Measurements from ENCODE around the gene TRAPPC12. TPM values are rescaled to one million over a fixed set of nuclear protein-coding genes. Genes with fewer than 3 reads are reported as not detected.
"Not testable (repeated sequence)": the region's sequence is repeated elsewhere in the genome, so short reads cannot be mapped to it uniquely, and the experiment has no call there.

The TRAPPC12 gene
- total RNA-seq, 3 donors from 2014 or later (not counting 1 experiment from before 2014, with no cell fraction given), result 65.1 to 92.6 (median 86.7) TPM

- Mint-ChIP-seq H3K9me3 (no peaks in the 10 kb centered on the region), H3K36me3 (no peaks in the 10 kb centered on the region)
- peaks cover 35% of the 10 kb centered on the region for H3K36me3 ChIP-seq (ENCODE audit: control insufficient read depth, insufficient read depth, low read length)
These were observed 72.6 kb downstream of the TRAPPC12 start for GRCh38 chr2:3451926-3452671.

GRCh38 chr2:3453190-3453999, 73.9 kb downstream of the TRAPPC12 start:
- Histone ChIP-seq H3K27ac (ENCODE audit: low read length) (no peak overlapping the region), H3K9me3 (ENCODE audit: control insufficient read depth, insufficient read depth, low read length) (no peaks in the 10 kb centered on the region), H3K4me1 (ENCODE audit: control insufficient read depth, insufficient read depth, low read length) (no peaks in the 10 kb centered on the region), H3K36me3 (ENCODE audit: control insufficient read depth, insufficient read depth, low read length) (peaks cover 33% of the 10 kb centered on the region), H3K27me3 (ENCODE audit: control insufficient read depth, insufficient read depth, low read length) (no peaks in the 10 kb centered on the region), H3K4me3 (ENCODE audit: low read length) (no peak overlapping the region)
- Mint-ChIP-seq H3K27me3 (ENCODE audit: low read depth in 2 of 2) (no peaks in the 10 kb centered on the region), H3K27ac (no peak overlapping the region), H3K4me1 (peaks cover 0 to 13% of the 10 kb centered on the region in 2 donors), H3K4me3 (no peak overlapping the region), H3K36me3 (no peaks in the 10 kb centered on the region), H3K9me3 (no peaks in the 10 kb centered on the region)
- ATAC-seq, result no peak
- TF ChIP-seq CTCF (IDR thresholded peaks at IDR 0.05), result no peak
- WGBS (ENCODE audit: insufficient coverage), result 93% methylated on average over 20 of the region's 20 CpGs
- no peak for DNase-seq
- intact Hi-C loops (cut with micrococcal nuclease), result no loop called here

More at GRCh38 chr2:3451926-3452671, 72.6 kb downstream of the TRAPPC12 start:
- WGBS (ENCODE audit: insufficient coverage), result 96% methylated on average over 17 of the region's 17 CpGs
- intact Hi-C loops (cut with micrococcal nuclease), result no loop called here
- no peaks in the 10 kb centered on the region for H3K9me3 ChIP-seq (ENCODE audit: control insufficient read depth, insufficient read depth, low read length)
- no peak overlapping the region for H3K4me3 ChIP-seq (ENCODE audit: low read length)
- no peaks in the 10 kb centered on the region for H3K4me1 ChIP-seq (ENCODE audit: control insufficient read depth, insufficient read depth, low read length)
- no peak overlapping the region for H3K4me3 Mint-ChIP-seq
- H3K27me3 ChIP-seq (ENCODE audit: control insufficient read depth, insufficient read depth, low read length), result no peaks in the 10 kb centered on the region
- H3K4me1 Mint-ChIP-seq, result peaks cover 0 to 13% of the 10 kb centered on the region in 2 donors
- TF ChIP-seq CTCF (IDR thresholded peaks at IDR 0.05), result no peak
- ATAC-seq, result no peak
- H3K27ac Mint-ChIP-seq, result no peak overlapping the region
- H3K27ac ChIP-seq (ENCODE audit: low read length), result no peak overlapping the region
- no peaks in the 10 kb centered on the region for H3K27me3 Mint-ChIP-seq (ENCODE audit: low read depth in 2 of 2)
- DNase-seq, result no peak

- H3K36me3 ChIP-seq (ENCODE audit: control insufficient read depth, insufficient read depth, low read length), result peaks cover 33% of the 10 kb centered on the region
- H3K4me3 ChIP-seq (ENCODE audit: low read length); DNase-seq; H3K27me3 ChIP-seq (ENCODE audit: control insufficient read depth, insufficient read depth, low read length); H3K9me3 Mint-ChIP-seq; H3K4me3 Mint-ChIP-seq; H3K27me3 Mint-ChIP-seq (ENCODE audit: low read depth in 2 of 2); H3K36me3 Mint-ChIP-seq; H3K27ac ChIP-seq (ENCODE audit: low read length); ATAC-seq; H3K9me3 ChIP-seq (ENCODE audit: control insufficient read depth, insufficient read depth, low read length); H3K27ac Mint-ChIP-seq; intact Hi-C loops (cut with micrococcal nuclease); H3K4me1 ChIP-seq (ENCODE audit: control insufficient read depth, insufficient read depth, low read length): not testable (repeated sequence)
- H3K4me1 Mint-ChIP-seq, result peaks cover 0 to 13% of the 10 kb centered on the region in 2 donors
- 93% methylated on average over 5 of the region's 6 CpGs for WGBS (ENCODE audit: insufficient coverage)
These were observed 74.5 kb downstream of the TRAPPC12 start for GRCh38 chr2:3454005-3454404.

- intact Hi-C loops (cut with micrococcal nuclease), result no loop called here
- no peaks in the 10 kb centered on the region for H3K9me3 Mint-ChIP-seq
- no peaks in the 10 kb centered on the region for H3K9me3 ChIP-seq (ENCODE audit: control insufficient read depth, insufficient read depth, low read length)
- DNase-seq (no peak), ATAC-seq (no peak)
- no peak overlapping the region for H3K4me3 ChIP-seq (ENCODE audit: low read length)
- H3K27me3 ChIP-seq (ENCODE audit: control insufficient read depth, insufficient read depth, low read length), result no peaks in the 10 kb centered on the region
- no peak overlapping the region for H3K27ac Mint-ChIP-seq
- H3K4me1 ChIP-seq (ENCODE audit: control insufficient read depth, insufficient read depth, low read length), result no peaks in the 10 kb centered on the region
- no peak overlapping the region for H3K27ac ChIP-seq (ENCODE audit: low read length)
- peaks cover 31% of the 10 kb centered on the region for H3K36me3 ChIP-seq (ENCODE audit: control insufficient read depth, insufficient read depth, low read length)
- H3K4me1 Mint-ChIP-seq, result peaks cover 0 to 10% of the 10 kb centered on the region in 2 donors
- H3K4me3 Mint-ChIP-seq, result no peak overlapping the region
- no peak for TF ChIP-seq CTCF (IDR thresholded peaks at IDR 0.05)
- WGBS (ENCODE audit: insufficient coverage), result 98% methylated on average over 21 of the region's 22 CpGs
- H3K36me3 Mint-ChIP-seq, result no peaks in the 10 kb centered on the region
- H3K27me3 Mint-ChIP-seq (ENCODE audit: low read depth in 2 of 2), result no peaks in the 10 kb centered on the region
These were observed 75.3 kb downstream of the TRAPPC12 start for GRCh38 chr2:3454802-3455201.

Data from natural killer cell (primary cell).